Measurements from ENCODE around the gene FAM219A.

Gene FAM219A

GRCh38 chr9:34430843-34431437 lies 27.4 kb downstream of the FAM219A start:
- in situ Hi-C loops (cut with MboI; ENCODE audit: low pct_unique_long_range_greater_than_20kb, low sequenced_read_pairs, unreplicated experiment): loop anchor here (10.0 to 25.0 kb wide), 2 partner anchors 64 to 156 kb away; partner anchors contain the start of gene CNTFR
- peak; percentile 31 for DNase-seq (ENCODE audit: low spot score)

GRCh38 chr9:34428325-34428958 lies 29.9 kb downstream of the FAM219A start:
- TF ChIP-seq CTCF (IDR thresholded peaks at IDR 0.05; ENCODE audit: extremely low read depth, insufficient read depth, missing control alignments): no peak
- in situ Hi-C loops (cut with MboI; ENCODE audit: low pct_unique_long_range_greater_than_20kb, low sequenced_read_pairs, unreplicated experiment): loop anchor here (25.0 kb wide), 1 partner anchor 159 kb away; the partner anchor contains the start of gene CNTFR
- DNase-seq (ENCODE audit: low spot score): no peak

More at GRCh38 chr9:34430843-34431437, 27.4 kb downstream of the FAM219A start:
- no peak for TF ChIP-seq CTCF (IDR thresholded peaks at IDR 0.05; ENCODE audit: extremely low read depth, insufficient read depth, missing control alignments)

GRCh38 chr9:34426347-34427074 lies 31.9 kb downstream of the FAM219A start:
- DNase-seq (ENCODE audit: low spot score): no peak
- in situ Hi-C loops (cut with MboI; ENCODE audit: low pct_unique_long_range_greater_than_20kb, low sequenced_read_pairs, unreplicated experiment): loop anchor here (25.0 kb wide), 1 partner anchor 161 kb away; the partner anchor contains the start of gene CNTFR
- no peak for TF ChIP-seq CTCF (IDR thresholded peaks at IDR 0.05; ENCODE audit: extremely low read depth, insufficient read depth, missing control alignments)

- DNase-seq (ENCODE audit: low spot score): no peak
- no peak for TF ChIP-seq CTCF (IDR thresholded peaks at IDR 0.05; ENCODE audit: extremely low read depth, insufficient read depth, missing control alignments)
- in situ Hi-C loops (cut with MboI; ENCODE audit: low pct_unique_long_range_greater_than_20kb, low sequenced_read_pairs, unreplicated experiment): no loop called here
Measured at GRCh38 chr9:34419716-34420504, 38.5 kb downstream of the FAM219A start.

- in situ Hi-C loops (cut with MboI; ENCODE audit: low pct_unique_long_range_greater_than_20kb, low sequenced_read_pairs, unreplicated experiment): no loop called here
- no peak for DNase-seq (ENCODE audit: low spot score)
- TF ChIP-seq CTCF (IDR thresholded peaks at IDR 0.05; ENCODE audit: extremely low read depth, insufficient read depth, missing control alignments): no peak
Measured at GRCh38 chr9:34417734-34418133, 40.6 kb downstream of the FAM219A start.

Data from GM13977 (cell line).